Nephron (organoid): ENCODE measurements around the gene CIITA.
"Not testable (repeated sequence)": the region's sequence is repeated elsewhere in the genome, so short reads cannot be mapped to it uniquely, and the experiment has no call there.

Experiments
- H3K27ac Mint-ChIP-seq, 3 experiments: 2 replicates each; pipeline ENCODE4 v1.8.0; 2020; ENCODE audit warnings: mixed read lengths in 3 of 3, mild to moderate bottlenecking in 2 of 3, moderate library complexity in 1 of 3
- H3K27me3 Mint-ChIP-seq: 2 replicates; pipeline ENCODE4 v1.8.0; 2021; ENCODE audit warnings: low read depth, mild to moderate bottlenecking, moderate library complexity, mixed read lengths
- H3K36me3 Mint-ChIP-seq: 2 replicates; pipeline ENCODE4 v1.8.0; 2020; ENCODE audit warnings: low read depth, mixed read lengths
- H3K4me1 Mint-ChIP-seq: 2 replicates; pipeline ENCODE4 v1.8.0; 2020; ENCODE audit warnings: mixed read lengths
- H3K4me3 Mint-ChIP-seq, 3 experiments: 2 replicates each; pipeline ENCODE4 v1.8.0; 2020; ENCODE audit warnings: mild to moderate bottlenecking in 3 of 3, mixed read lengths in 3 of 3, moderate library complexity in 2 of 3
- H3K9me3 Mint-ChIP-seq: 2 replicates; pipeline ENCODE4 v1.8.0; 2020; ENCODE audit warnings: mixed read lengths
- CTCF ChIP-seq, 3 experiments: fragments of 200-600 bp; sonication (generic); IDR thresholded peaks; one replicate each; pipeline ENCODE4 v1.5.0; 2021; ENCODE audit warnings: antibody characterized with exemption in 3 of 3; ENCODE audit not compliant: unreplicated experiment in 3 of 3

The CIITA gene

GRCh38 chr16:10927497-10928112, 50.6 kb downstream of the CIITA start:
- TF ChIP-seq CTCF (IDR thresholded peaks at IDR 0.05; ENCODE audit: unreplicated experiment in 3 of 3), result no peak
- H3K4me3 Mint-ChIP-seq, result no peak overlapping the region
- H3K9me3 Mint-ChIP-seq, result no peaks in the 10 kb centered on the region
- H3K36me3 Mint-ChIP-seq, result peaks cover 42% of the 10 kb centered on the region
- peaks cover 5% of the 10 kb centered on the region for H3K4me1 Mint-ChIP-seq
- H3K27me3 Mint-ChIP-seq, result no peaks in the 10 kb centered on the region
- H3K27ac Mint-ChIP-seq, result no peak overlapping the region

- H3K27me3 Mint-ChIP-seq, H3K4me1 Mint-ChIP-seq, H3K27ac Mint-ChIP-seq, H3K9me3 Mint-ChIP-seq, H3K4me3 Mint-ChIP-seq: not testable (repeated sequence)
- peaks cover 41% of the 10 kb centered on the region for H3K36me3 Mint-ChIP-seq
These were observed 52.1 kb downstream of the CIITA start for GRCh38 chr16:10929097-10929496.

- H3K4me1 Mint-ChIP-seq, result no peaks in the 10 kb centered on the region
- no peaks in the 10 kb centered on the region for H3K27me3 Mint-ChIP-seq
- H3K27ac Mint-ChIP-seq, result no peak overlapping the region
- H3K9me3 Mint-ChIP-seq, result no peaks in the 10 kb centered on the region
- no peak overlapping the region for H3K4me3 Mint-ChIP-seq
- TF ChIP-seq CTCF (IDR thresholded peaks at IDR 0.05; ENCODE audit: unreplicated experiment in 3 of 3), result no peak
- H3K36me3 Mint-ChIP-seq, result peaks cover 33% of the 10 kb centered on the region
These were observed 53.1 kb downstream of the CIITA start for GRCh38 chr16:10929853-10930754.

GRCh38 chr16:10930755-10931093, 53.7 kb downstream of the CIITA start:
- H3K4me3 Mint-ChIP-seq, result no peak overlapping the region
- H3K27ac Mint-ChIP-seq, result no peak overlapping the region
- H3K36me3 Mint-ChIP-seq, result peaks cover 29% of the 10 kb centered on the region
- no peak for TF ChIP-seq CTCF (IDR thresholded peaks at IDR 0.05; ENCODE audit: unreplicated experiment in 3 of 3)
- H3K9me3 Mint-ChIP-seq, result no peaks in the 10 kb centered on the region
- H3K4me1 Mint-ChIP-seq, result peaks cover 4% of the 10 kb centered on the region
- H3K27me3 Mint-ChIP-seq, result no peaks in the 10 kb centered on the region

- no peak overlapping the region for H3K27ac Mint-ChIP-seq
- peaks cover 25% of the 10 kb centered on the region for H3K36me3 Mint-ChIP-seq
- H3K27me3 Mint-ChIP-seq, result no peaks in the 10 kb centered on the region
- H3K9me3 Mint-ChIP-seq, result no peaks in the 10 kb centered on the region
- H3K4me3 Mint-ChIP-seq, result no peak overlapping the region
- peaks cover 7% of the 10 kb centered on the region for H3K4me1 Mint-ChIP-seq
- no peak for TF ChIP-seq CTCF (IDR thresholded peaks at IDR 0.05; ENCODE audit: unreplicated experiment in 3 of 3)
These were observed 54.1 kb downstream of the CIITA start for GRCh38 chr16:10931134-10931533.

GRCh38 chr16:10931977-10932632, 55.1 kb downstream of the CIITA start:
- Mint-ChIP-seq H3K27me3 (no peaks in the 10 kb centered on the region), H3K4me1 (peaks cover 13% of the 10 kb centered on the region), H3K9me3 (no peaks in the 10 kb centered on the region), H3K36me3 (peaks cover 22% of the 10 kb centered on the region), H3K27ac (no peak overlapping the region), H3K4me3 (no peak overlapping the region)
- TF ChIP-seq CTCF (IDR thresholded peaks at IDR 0.05; ENCODE audit: unreplicated experiment in 3 of 3), result no peak
